Activated naive CD8-positive, alpha-beta T cell treated with anti-CD3 and anti-CD28 coated beads for 36 hours (primary cell): Measurements from ENCODE around the gene C21orf58. TPM values are rescaled to one million over a fixed set of nuclear protein-coding genes. Genes with fewer than 3 reads are reported as not detected.
A peak's percentile ranks its signal among the peaks of the same experiment; 100 is the strongest.

ENCODE experiments used
- DNase-seq: peaks from one replicate; pipeline ENCODE4 v3.0.0; 2021
- H3K27ac Mint-ChIP-seq: one replicate; pipeline ENCODE4 v1.8.0; 2022; ENCODE audit warnings: mild to moderate bottlenecking, moderate library complexity, mixed read lengths
- H3K27me3 Mint-ChIP-seq: one replicate; pipeline ENCODE4 v1.8.0; 2022; ENCODE audit warnings: mild to moderate bottlenecking, mixed read lengths
- H3K36me3 Mint-ChIP-seq: one replicate; pipeline ENCODE4 v1.8.0; 2021; ENCODE audit warnings: mild to moderate bottlenecking, mixed read lengths
- H3K4me1 Mint-ChIP-seq: one replicate; pipeline ENCODE4 v1.8.0; 2021; ENCODE audit warnings: mixed read lengths
- H3K4me3 Mint-ChIP-seq: one replicate; pipeline ENCODE4 v1.8.0; 2022; ENCODE audit warnings: mild to moderate bottlenecking, moderate library complexity, mixed read lengths
- H3K9me3 Mint-ChIP-seq: one replicate; pipeline ENCODE4 v1.8.0; 2022; ENCODE audit warnings: mixed read lengths
- total RNA-seq, 2 experiments: library from RNA; stranded (reverse); gene quantifications; one replicate each; pipeline ENCODE4 v1.2.3, GENCODE V29; 2021

The C21orf58 gene
- total RNA-seq, 2 experiments from 2014 or later = 16.5 to 17.0 TPM

- Mint-ChIP-seq H3K27ac (no peak overlapping the region), H3K36me3 (peaks cover 21% of the 10 kb centered on the region), H3K9me3 (no peaks in the 10 kb centered on the region), H3K4me1 (peaks cover 3% of the 10 kb centered on the region), H3K4me3 (no peak overlapping the region), H3K27me3 (peaks cover 10% of the 10 kb centered on the region)
- DNase-seq = no peak
These were observed 24.5 kb downstream of the C21orf58 start for GRCh38 chr21:46299167-46299566.

GRCh38 chr21:46297338-46298271 lies 26.1 kb downstream of the C21orf58 start:
- peak; percentile 16 for DNase-seq
- no peaks in the 10 kb centered on the region for H3K9me3 Mint-ChIP-seq
- H3K4me3 Mint-ChIP-seq = peak overlapping the region; percentile 64
- H3K4me1 Mint-ChIP-seq = peaks cover 3% of the 10 kb centered on the region
- peaks cover 10% of the 10 kb centered on the region for H3K27me3 Mint-ChIP-seq
- peaks cover 21% of the 10 kb centered on the region for H3K36me3 Mint-ChIP-seq
- H3K27ac Mint-ChIP-seq = peak overlapping the region; percentile 48

GRCh38 chr21:46295996-46296752 lies 27.5 kb downstream of the C21orf58 start:
- peak overlapping the region; percentile 37 for H3K4me3 Mint-ChIP-seq
- peaks cover 3% of the 10 kb centered on the region for H3K4me1 Mint-ChIP-seq
- no peaks in the 10 kb centered on the region for H3K9me3 Mint-ChIP-seq
- H3K27me3 Mint-ChIP-seq = peaks cover 10% of the 10 kb centered on the region
- peak; percentile 72 for DNase-seq
- H3K27ac Mint-ChIP-seq = peak overlapping the region; percentile 77
- peaks cover 27% of the 10 kb centered on the region for H3K36me3 Mint-ChIP-seq

GRCh38 chr21:46295177-46295770 lies 28.4 kb downstream of the C21orf58 start:
- no peak for DNase-seq
- Mint-ChIP-seq H3K27me3 (peaks cover 10% of the 10 kb centered on the region), H3K4me1 (peaks cover 3% of the 10 kb centered on the region), H3K27ac (peak overlapping the region; percentile 54), H3K4me3 (no peak overlapping the region), H3K36me3 (peaks cover 26% of the 10 kb centered on the region), H3K9me3 (no peaks in the 10 kb centered on the region)

- Mint-ChIP-seq H3K4me3 (no peak overlapping the region), H3K27me3 (peaks cover 10% of the 10 kb centered on the region), H3K27ac (no peak overlapping the region), H3K36me3 (peaks cover 23% of the 10 kb centered on the region), H3K4me1 (peaks cover 5% of the 10 kb centered on the region), H3K9me3 (no peaks in the 10 kb centered on the region)
- no peak for DNase-seq
These were observed 29.0 kb downstream of the C21orf58 start for GRCh38 chr21:46294647-46295176.

DNA sequence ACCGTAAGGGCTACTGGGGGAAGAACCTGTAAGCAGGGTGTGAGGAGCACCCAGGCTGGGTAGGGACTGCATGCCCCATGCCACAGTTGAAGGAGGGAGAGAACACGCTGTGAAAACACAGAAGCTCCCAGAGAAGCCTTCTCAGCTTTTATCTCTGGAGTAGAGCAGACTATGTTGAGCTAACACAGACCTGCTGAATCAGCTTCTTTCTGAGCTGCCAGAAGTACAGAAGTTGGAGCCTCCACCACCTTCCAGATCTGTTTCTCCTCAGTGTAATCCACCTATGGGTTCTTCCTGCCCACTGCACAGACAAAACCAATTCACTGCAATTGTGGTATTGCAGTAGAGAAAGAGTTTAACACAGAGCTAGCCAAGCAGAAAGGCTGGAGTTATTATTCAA lies 32.1 kb downstream of the C21orf58 start:
- Mint-ChIP-seq H3K9me3 (no peaks in the 10 kb centered on the region), H3K4me1 (peaks cover 8% of the 10 kb centered on the region), H3K36me3 (peaks cover 19% of the 10 kb centered on the region), H3K27ac (no peak overlapping the region), H3K27me3 (no peaks in the 10 kb centered on the region), H3K4me3 (no peak overlapping the region)
- no peak for DNase-seq

GRCh38 chr21:46289655-46290179 lies 34.0 kb downstream of the C21orf58 start:
- Mint-ChIP-seq H3K4me3 (no peak overlapping the region), H3K27me3 (no peaks in the 10 kb centered on the region), H3K4me1 (peaks cover 14% of the 10 kb centered on the region), H3K9me3 (no peaks in the 10 kb centered on the region), H3K27ac (no peak overlapping the region), H3K36me3 (peaks cover 24% of the 10 kb centered on the region)
- DNase-seq = no peak

DNA sequence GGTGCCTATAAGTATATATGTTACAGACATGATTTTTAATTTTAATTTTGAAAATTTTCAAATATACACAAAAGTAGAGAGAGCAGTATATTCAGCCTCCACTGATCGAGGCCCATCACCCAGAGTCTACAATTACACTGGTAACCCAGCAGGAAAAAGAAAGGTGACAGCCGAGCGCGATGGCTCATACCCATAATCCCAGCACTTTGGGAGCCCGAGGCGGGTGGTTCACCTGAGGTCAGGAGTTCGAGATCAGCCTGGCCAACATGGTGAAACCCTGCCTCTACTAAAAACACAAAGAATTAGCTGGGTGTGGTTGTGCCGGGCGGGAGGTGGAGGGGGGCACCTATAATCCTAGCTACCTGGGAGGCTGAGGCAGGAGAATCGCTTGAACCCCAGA lies 36.1 kb downstream of the C21orf58 start:
- H3K36me3 Mint-ChIP-seq = peaks cover 35% of the 10 kb centered on the region
- peaks cover 29% of the 10 kb centered on the region for H3K4me1 Mint-ChIP-seq
- no peaks in the 10 kb centered on the region for H3K9me3 Mint-ChIP-seq
- no peak overlapping the region for H3K27ac Mint-ChIP-seq
- no peaks in the 10 kb centered on the region for H3K27me3 Mint-ChIP-seq
- no peak for DNase-seq
- peak overlapping the region; percentile 99 for H3K4me3 Mint-ChIP-seq

DNA sequence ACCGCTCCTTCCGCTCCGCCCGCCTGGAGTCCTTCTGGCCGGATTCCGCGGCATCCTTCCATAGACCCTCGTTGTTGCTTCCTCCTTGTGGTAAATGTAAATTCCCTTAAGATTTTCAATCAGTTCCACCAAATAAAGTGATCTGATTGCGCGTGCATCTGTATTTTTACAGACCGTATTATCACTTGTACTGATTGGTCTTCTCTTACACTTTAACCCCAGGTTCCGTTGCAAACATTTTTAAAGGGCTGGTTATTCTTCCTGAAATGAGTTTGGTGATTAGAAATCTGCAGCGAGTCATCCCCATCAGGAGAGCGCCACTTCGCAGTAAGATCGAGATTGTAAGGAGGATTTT lies 37.0 kb downstream of the C21orf58 start:
- H3K27me3 Mint-ChIP-seq = no peaks in the 10 kb centered on the region
- no peak for DNase-seq
- no peaks in the 10 kb centered on the region for H3K9me3 Mint-ChIP-seq
- H3K36me3 Mint-ChIP-seq = peaks cover 30% of the 10 kb centered on the region
- peak overlapping the region; percentile 97 for H3K27ac Mint-ChIP-seq
- peaks cover 29% of the 10 kb centered on the region for H3K4me1 Mint-ChIP-seq
- peak overlapping the region; percentile 99 for H3K4me3 Mint-ChIP-seq

GRCh38 chr21:46285761-46286647 lies 37.7 kb downstream of the C21orf58 start, which contains the start of gene YBEY:
YBEY (plus strand) TSS chr21:46286342; CDS start chr21:46286914, 572 bp downstream.
- Mint-ChIP-seq H3K4me1 (peaks cover 33% of the 10 kb centered on the region), H3K27ac (peak within 1 kb of the TSS; percentile 97), H3K4me3 (peak within 1 kb of the TSS; percentile 99), H3K27me3 (no peaks in the 10 kb centered on the region), H3K36me3 (peaks cover 33% of the 10 kb centered on the region), H3K9me3 (no peaks in the 10 kb centered on the region)
- DNase-seq = peak; percentile 92

DNA sequence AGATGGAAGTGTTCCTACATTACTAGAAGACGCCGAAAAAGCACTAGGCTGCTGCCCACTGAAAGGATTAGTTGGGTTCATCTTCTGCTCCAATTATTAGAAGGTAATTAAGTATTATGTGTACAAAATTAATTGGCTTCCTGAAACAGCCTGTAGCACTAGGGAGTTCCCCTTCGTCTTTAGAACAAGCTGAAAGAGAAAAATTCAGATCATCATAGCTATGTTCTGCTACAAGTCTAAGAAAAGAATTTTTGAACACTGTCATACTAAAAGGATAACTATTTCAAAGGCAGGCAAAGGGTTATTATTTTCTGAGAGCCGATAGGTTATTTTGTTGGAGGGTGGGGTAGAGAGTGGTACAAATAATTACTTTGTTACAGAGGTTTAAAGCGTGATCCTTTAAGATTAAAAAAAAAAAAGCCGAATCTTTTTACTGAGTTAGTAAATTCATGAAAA lies 38.4 kb downstream of the C21orf58 start, which contains the start of gene MCM3AP:
Gene MCM3AP (minus strand): TSS at position 406 of the 456 bp plus-strand sequence. CDS start 325 bp downstream, at position 81.
- Mint-ChIP-seq H3K27ac (peak within 1 kb of the TSS; percentile 97), H3K9me3 (no peaks in the 10 kb centered on the region), H3K4me3 (peak within 1 kb of the TSS; percentile 99), H3K27me3 (no peaks in the 10 kb centered on the region), H3K4me1 (peaks cover 35% of the 10 kb centered on the region), H3K36me3 (peaks cover 32% of the 10 kb centered on the region)
- no peak for DNase-seq

- H3K4me1 Mint-ChIP-seq = peaks cover 33% of the 10 kb centered on the region
- no peak for DNase-seq
- H3K27ac Mint-ChIP-seq = peak overlapping the region; percentile 97
- no peaks in the 10 kb centered on the region for H3K27me3 Mint-ChIP-seq
- H3K36me3 Mint-ChIP-seq = peaks cover 37% of the 10 kb centered on the region
- no peaks in the 10 kb centered on the region for H3K9me3 Mint-ChIP-seq
- peak overlapping the region; percentile 95 for H3K4me3 Mint-ChIP-seq
These were observed 38.9 kb downstream of the C21orf58 start for GRCh38 chr21:46284733-46285132.

- peak overlapping the region; percentile 73 for H3K4me3 Mint-ChIP-seq
- no peak for DNase-seq
- H3K36me3 Mint-ChIP-seq = peaks cover 41% of the 10 kb centered on the region
- no peak overlapping the region for H3K27ac Mint-ChIP-seq
- H3K9me3 Mint-ChIP-seq = no peaks in the 10 kb centered on the region
- H3K4me1 Mint-ChIP-seq = peaks cover 34% of the 10 kb centered on the region
- H3K27me3 Mint-ChIP-seq = no peaks in the 10 kb centered on the region
These were observed 39.5 kb downstream of the C21orf58 start for GRCh38 chr21:46284077-46284644.
